Stimulated activated CD4-positive, alpha-beta T cell treated with anti-CD3 and anti-CD28 coated beads, Interleukin-2, amount 100 ng/mL, for 48 hours (primary cell): ENCODE data around the gene SDK1.
A peak's percentile ranks its signal among the peaks of the same experiment; 100 is the strongest.

Experiments
- DNase-seq, 2 donors: peaks; one replicate each; pipeline ENCODE4 v3.0.0-alpha.2; 2020

SDK1 gene

DNA sequence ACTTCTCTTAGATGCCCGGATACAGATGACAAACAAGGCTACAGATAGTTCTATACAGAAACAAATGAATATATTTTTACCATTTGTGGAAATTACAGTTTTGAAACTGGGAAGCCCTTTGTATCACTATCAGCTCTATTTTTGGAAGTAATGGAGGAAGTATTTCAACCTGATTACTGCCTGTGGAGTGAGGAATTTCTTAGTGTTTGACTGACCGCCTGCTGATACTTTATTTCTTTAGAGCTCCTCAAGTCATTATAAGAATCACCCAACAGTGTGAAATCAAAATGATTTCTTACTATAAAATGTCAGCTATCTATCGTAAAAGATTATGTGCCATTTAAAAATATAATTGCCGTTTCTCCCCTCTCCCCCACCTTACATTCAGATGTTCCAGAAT lies 290.9 kb downstream of the SDK1 start:
- no peak for DNase-seq

DNA sequence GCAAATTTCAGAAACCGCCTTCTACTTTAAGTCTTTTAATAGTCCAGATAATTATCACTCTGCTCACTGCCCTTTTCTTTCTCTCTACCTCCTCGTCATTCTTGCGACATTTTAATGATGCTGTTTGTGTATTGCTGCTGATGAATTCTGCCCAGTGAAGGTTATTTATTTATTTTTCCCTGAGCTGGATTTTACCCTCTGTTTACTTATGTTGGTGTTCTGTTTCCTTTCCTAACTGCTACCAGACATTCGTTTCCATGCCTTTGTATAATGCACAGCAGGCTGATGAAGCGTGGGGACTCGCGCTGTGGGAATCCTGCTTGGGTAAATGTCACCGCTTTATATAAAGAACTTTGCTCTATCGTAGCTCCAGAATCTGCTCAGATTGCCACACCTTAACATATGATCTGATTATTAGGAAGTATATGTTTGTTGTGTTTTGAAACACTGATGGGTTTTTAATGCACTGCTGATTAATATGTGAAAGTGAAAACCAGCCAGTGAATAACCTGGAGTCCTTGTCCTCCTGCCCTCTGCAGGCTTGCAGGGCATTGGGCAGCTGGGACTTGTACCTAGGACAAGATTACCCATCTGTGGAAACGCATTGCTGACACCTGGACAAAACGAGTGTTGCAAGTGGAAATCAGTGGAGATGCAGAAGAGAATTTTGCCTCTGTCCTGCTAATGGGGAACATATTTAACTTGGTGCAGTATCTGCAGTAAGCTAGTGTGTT lies 291.5 kb downstream of the SDK1 start:
- no peak for DNase-seq

DNA sequence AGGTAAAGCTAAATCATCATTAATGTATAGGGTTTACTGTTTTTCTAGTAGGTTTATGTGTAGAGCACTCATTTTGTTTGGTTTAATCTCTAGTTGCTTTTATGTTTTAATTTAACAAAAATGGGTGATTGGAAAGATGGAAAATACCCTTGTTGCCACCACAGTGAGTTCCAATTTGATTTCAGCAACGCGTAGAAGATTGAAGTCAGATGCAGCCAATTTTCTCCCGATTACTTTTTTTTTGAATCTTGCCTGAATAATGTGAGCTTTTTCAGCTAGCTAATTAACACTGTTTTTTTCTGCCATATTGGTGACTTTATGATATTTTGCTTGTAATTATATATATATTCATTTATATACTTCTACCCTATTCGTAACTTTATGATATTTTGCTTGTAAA lies 293.8 kb downstream of the SDK1 start:
- no peak for DNase-seq

DNA sequence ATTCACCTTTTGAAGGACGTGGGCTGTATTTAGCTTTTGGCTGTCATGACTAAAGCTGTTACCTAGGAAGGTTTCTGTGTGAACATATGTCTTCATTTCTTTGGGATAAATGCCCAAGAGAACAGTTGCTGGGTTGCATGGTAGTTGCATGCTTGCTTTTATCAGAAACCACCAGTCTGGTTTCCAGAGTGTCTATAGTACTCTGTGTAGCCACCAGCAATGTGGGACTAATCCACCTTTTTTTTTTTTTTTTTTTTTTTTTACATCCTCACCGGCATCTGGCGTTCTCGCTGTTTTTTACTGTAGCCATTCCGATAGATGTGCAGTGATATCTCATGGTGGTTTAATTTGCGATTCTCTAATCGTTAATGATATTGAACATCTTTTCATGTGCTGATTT lies 297.8 kb downstream of the SDK1 start:
- no peak for DNase-seq

DNA sequence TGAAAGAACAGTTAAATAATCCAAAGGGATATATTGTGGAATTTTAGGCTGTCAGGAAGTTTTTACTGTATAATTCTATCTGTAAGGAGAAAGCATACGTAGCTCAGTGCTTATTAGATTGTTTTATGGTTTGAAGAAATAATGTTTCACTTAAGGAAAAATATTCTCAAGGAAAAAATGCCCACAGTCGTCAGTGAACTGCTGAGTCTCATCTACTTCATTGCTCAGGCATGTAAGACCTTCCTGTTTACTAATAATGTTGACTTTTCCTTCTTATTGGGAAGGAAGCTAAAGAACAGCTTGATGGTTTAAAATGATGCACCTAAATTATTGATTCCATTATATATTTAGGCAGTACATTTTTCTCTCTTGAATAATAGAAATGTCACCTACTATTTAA lies 304.2 kb downstream of the SDK1 start:
- no peak for DNase-seq

DNA sequence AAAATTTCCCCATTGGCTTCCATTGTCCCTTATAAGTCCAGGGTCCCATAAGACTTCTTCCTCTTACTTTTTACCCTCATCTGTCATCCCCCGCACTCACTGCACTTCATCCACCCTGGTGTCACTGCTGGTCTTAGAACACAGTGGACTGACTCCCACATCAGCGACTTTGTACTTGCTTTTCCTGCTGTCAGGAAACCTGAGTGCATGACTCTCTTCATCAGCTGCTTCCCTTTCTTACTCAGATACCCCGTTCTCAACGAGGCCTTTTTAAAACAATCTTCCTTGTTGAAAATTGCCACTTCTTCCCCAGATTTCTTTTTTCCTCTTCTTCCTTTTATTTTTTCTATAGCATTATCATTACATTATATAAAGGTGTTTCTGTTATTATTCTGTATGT lies 305.4 kb downstream of the SDK1 start:
- no peak for DNase-seq

DNA sequence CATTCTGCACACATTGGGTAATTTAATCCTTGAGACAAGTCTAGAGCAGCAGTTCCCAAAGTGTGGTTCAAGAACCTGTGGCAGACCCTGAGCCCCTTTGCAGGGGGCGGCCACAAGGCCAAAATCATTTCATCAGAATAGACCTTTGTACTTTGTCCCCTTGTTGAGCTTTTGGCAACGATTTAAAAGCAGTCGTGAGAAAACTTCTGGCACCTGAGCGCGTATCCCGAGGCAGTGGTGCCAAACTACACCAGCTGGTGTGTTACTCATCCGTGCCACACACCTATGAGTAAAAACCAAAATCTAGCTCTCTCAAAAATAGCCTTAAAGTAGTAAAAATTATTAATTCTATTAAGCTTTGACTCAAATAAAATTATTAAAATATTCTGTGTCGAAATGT lies 306.8 kb downstream of the SDK1 start:
- DNase-seq: no peak

DNA sequence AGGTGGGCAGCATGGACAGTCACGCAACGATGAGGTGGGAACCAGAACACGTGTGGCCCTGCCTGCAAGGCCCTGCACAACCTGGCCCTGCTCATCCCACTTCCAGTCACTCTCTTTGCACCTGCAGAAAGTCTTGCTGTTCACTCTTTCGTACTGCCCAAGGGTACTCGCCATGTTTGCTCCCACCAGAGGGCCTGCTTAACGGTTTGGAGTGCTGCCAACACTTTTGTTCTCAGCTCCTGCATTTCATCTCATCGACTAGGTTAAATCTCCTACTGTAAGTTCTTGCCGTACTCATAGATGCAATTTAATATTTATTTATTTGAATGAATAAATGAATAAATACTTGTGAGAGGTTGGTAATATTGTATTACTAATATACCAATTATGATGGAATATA lies 315.3 kb downstream of the SDK1 start:
- DNase-seq: no peak

DNA sequence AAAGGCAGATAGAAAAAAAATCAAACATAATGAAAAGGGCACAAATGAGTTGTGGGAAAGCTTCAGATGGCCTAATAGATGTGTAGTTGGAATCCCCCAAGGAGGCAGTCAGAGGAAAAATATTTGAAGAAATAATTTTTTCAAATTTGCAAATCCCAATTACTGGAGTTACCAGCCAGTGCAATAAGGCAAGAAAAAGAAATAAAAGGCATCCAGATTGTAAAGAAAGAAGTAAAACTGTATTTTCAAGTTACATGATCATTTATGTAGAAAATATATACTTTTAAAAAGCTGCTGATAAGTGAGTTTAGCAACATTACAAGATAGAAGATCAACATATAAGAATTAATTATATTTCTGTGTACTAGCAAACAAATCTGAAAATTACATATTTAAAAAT lies 329.0 kb downstream of the SDK1 start:
- DNase-seq: no peak

DNA sequence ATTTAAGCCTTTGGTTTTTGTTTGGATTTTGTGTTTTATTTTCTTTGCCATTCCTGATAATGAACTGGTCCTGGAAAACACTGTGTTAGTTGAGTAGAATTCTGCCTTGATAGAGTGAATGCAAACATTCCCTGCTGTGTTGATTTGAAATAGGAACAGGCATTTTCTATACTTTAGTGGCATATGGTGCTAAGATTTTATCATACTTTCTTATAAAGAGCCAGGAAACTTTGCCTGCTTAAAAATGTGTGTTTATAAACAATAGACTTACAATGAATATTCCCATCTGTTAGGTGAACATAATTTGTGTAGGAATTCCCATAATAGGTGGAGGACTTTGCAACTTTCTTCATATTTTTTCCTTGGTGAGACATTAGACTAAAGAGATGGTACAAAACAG lies 333.3 kb downstream of the SDK1 start:
- no peak for DNase-seq

DNA sequence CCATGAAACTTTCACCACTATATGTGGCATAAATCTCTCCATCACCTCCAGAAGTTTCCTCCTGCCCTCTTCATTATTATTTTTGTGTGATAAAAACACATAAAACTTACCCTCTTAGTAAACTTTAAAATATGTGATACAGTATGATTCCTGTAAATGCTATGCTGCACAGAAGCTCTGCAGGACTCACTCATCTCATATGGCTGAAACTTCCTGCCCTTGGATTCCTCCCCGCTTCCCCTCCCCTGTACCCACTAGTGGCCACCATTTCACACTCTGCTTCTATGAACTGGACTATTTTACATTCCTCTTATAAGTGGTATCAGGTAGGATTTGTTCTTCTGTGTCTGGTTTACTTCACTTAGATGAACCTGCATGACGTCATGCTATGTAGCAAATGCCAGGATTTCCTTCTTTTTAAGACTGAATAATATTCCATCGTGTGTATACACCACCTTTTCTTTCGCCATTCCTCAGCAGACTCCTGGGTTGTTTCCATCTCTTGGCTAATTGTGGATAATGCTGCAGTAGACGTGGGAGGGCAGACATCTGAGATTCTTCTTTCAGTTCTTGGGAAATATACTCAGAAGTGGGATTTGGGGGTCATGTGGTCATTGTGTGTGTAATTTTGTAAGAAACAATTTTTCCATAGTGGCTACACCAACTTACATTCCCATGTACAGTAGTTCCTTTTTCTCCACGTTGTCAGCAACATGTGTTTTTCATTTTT lies 335.2 kb downstream of the SDK1 start:
- no peak for DNase-seq

DNA sequence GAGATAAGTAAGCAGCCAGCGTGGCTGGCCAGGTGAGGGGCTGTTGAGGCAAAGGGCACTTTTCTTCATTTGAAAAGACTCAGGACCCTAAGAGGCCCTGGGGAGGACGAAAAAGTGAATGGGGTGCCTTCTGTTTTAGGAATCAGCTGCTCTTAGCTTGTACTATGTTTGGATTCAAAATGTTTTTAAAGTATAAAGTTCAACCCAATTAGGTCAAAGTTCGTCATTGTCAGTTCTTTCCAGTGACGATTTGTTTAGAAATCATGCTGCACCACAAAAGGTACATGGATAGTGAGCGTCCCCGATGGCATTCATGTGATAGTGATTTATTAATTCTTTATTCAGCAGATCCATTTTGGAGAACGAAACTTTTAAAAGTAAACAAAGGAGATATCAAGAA lies 338.2 kb downstream of the SDK1 start:
- DNase-seq: no peak

DNA sequence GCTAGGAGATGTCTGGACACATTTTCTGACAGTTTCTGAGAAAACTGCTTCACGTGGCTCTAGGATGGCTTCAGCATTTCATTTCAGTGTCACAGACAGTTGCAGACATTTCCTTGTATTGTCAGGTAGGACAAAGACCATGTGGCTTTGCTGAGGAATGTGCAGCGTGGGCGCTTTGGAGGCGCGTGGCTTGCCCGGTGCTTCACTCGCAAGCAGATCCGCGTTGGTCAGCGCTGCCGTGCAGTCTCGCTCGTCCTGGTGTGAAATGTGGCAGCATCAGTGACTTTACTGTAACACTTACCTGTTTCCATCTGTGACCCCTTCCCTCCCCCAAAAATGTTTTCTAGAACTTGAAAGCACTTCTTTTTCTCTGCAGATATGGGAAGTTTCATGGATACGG lies 340.5 kb downstream of the SDK1 start:
- no peak for DNase-seq

DNA sequence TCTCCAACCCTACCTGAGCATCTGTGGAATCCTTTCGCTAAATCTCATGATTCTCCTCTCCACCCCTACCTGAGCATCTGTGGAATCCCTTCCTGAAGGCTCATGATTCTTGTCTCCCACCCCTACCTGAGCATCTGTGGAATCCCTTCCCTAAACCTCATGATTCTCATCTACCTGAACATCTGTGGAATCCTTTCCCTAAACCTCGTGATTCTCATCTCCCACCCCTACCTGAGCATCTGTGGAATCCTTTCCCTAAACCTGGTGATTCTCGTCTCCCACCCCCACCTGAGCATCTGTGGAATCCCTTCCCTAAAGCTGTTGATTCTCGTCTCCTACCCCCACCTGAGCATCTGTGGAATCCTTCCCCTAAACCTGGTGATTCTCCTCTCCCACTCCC lies 342.0 kb downstream of the SDK1 start:
- no peak for DNase-seq

DNA sequence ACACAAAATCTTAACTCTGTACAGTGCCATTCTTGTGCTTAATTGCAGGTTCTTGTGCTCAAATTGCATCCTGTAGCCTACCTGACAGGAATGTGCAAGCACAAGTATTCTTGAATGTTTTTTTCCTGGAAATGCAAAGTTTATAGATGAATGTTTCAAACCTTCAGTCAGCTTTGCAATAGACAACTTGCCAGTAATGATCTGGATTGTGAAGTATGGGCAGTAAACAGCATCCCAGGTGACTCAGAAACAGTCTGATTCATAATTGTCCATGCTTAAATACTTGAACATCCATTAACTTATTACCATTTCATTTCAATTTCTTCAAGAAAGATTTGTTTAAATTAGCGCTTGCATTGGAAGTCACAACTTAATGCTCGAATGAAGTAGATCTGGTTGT lies 347.2 kb downstream of the SDK1 start:
- DNase-seq: no peak

DNA sequence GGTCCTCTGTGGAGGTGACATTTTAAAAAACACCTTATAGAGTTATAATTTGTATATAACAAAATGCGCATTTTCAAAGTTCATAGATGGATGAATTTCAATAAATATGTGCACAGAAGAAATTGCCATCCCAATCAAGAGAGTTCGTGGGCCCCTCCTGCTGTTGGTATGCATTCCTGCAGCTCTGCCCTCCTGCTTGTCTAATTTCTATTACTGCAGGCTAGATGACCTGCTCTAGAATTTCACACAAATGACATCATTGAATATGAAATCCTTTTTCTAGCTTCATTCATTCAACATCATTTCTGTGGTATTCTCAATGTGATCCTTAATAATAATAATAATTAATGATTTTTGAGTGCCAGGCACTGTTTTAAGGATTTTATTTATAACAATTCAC lies 348.2 kb downstream of the SDK1 start:
- DNase-seq: no peak

DNA sequence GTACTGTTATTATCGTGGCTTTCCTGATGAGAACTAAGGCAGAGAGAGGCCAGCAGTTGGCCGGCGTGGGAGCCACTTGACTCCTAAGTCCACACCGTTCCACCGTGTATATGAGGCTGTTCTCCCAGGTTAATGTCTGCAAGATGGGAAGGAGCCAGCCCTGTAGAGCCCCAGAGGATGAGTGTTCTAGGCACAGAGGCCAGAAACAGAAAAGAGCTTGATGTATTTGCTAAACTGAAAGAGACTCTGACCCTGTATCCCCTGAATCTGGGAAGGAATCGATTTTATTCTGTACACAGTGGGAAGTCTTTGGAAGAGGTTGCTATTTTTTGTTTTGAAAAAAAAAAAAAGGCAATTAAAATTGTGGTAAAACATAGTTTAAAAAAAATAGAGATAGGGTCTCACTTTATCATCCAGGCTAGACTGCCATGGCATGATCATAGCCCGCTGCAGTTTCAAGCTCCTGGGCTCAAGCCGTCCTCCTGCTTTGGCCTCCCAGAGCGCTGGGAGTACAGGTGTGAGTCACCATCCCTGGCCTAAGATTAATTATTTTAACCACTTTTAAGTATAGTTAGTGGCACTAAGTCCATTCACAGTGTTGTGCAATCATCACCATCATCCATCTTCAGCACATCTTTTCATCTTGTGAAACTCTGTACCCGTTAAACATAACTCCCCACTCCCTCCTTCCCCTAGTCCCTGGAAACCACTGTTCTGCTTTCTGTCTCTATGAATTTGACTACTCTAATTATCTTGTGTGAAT lies 348.8 kb downstream of the SDK1 start:
- DNase-seq: no peak

DNA sequence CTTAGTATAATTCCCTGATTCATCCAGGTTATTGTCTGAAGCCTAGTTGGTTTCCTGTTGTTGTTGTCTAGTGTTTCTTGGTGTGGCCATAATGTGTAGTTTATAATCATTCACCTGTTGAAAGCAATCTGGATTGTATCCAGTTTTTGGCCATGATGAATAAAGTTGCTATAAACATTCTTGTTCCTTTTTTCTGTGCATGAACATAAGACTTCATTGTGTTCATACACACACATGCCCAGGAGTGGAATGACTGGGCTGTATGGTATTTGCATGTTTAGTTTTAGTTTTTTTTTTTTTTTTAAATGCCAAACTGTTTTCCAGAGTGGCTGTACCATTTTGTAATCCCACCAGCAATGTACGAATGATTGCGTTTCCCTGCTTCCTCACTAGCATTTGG lies 349.8 kb downstream of the SDK1 start:
- DNase-seq: no peak

DNA sequence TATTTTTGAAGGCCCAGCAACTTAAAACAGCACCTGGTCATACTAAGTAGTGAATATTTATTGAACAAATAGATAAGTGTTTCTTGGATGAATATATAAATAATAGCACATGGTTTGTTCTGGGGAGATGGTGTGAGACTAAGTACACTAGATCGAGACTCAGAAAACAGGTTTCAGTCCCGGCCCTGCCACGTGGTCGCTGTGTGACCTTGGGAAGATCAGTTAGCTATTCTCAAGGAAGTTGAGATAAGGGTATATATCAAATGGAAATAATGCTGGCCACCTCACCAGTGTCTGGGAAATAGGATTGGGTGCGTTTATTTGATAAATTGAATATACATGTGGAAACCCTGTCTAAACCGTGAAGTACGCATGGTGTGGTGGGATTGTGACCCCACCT lies 354.6 kb downstream of the SDK1 start:
- no peak for DNase-seq

DNA sequence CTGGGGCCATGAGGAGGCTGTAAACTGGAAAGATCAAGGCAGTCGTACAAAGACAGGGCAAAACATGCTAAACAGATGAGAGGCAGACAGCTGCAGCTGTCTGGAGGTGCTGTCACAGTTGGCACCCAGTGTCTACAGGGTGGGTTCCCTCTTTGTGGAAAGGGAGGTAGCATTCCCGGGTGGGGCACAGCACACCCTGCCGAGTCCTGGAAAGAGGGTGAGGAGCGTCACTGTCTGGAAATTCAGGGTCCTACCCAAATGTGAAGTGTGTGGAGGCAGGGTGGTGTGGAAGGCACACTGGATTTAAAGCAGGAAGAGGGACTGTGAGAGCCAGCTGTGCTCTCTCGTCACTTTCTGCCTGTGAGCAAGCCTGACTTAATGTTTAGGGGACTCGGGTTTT lies 356.2 kb downstream of the SDK1 start:
- DNase-seq: no peak

DNA sequence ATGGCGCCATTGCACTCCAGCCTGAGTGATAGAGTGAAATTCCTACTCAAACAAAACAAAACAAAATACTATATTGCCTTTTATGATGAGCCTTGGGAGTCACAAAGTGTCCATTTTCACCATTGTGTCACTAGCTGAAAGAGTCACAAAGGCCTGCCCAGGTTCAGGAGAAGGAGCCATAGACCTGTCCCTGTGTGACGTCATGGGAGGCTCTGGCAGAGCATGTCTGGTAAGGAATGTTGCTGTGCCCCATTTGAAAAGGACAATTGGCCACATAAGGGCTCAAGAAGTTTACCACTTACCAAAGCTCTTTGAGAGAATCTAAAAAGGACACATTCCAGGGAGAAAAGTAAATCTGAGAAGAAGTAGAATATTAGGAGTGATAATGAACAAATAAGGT lies 367.7 kb downstream of the SDK1 start:
- no peak for DNase-seq

DNA sequence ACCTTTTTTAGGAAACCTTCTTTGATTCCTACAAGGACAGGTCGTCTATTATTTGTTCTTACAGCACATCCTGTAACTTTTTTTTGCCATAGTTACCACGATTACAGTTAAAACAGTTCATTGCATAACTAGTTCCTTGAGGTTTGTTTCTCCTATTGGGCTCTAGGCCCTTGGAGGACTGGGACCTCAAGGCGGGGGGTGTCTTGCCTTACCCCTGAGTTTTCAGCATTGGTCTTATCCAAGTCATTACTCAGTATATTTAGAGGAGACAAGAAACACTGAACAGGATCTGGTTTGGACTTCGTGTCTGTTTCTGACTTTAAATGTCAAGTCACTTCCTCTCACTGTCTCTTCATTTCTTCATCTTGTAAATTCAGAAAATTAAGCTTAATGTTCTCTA lies 369.8 kb downstream of the SDK1 start:
- DNase-seq: no peak

DNA sequence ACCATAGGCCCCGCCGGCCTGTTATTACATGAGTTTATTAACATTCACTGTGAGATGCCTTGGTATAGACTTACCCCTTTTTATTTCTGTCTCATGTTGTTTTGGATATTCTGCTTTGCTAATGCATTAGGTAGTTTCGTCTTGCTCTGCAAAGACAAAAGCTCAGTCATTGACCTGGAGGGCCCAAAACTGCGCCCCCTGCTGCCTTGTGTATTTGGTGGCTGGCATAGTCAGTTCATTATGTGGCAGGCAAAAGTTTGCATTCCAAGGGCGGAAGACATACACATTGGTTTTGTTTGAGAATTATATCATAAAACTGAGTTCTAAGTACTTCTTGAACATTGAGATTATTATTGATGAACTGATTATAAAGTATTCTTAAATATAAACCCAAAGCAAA lies 372.5 kb downstream of the SDK1 start:
- DNase-seq: peak; percentile 42 to 45

DNA sequence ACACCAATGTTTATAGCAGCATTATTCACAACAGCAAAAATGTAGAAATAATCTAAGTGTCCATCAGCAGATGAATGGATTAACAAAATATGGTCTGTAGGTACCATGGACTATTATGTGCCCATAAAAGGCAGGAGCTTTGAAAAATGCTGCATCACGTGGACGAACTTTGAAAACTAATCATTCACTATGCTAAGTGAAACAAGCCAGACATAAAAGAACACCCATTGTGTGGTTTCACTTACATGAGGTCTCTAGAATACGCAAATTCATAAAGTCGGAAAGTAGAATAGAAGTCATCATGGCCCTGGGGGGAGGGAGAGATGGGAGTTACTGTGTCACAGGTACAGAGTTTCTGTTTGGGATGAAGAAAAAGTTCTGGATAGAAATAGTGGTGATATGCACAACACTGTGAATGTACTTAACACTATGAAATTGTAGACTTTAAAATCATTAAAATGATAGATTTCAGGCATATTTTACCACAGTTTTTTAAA lies 377.3 kb downstream of the SDK1 start:
- DNase-seq: no peak
